HG03280 (cell line): ENCODE results near the gene SIX5.
"Not testable (repeated sequence)": the region's sequence is repeated elsewhere in the genome, so short reads cannot be mapped to it uniquely, and the experiment has no call there.

ENCODE experiments used
- ATAC-seq: cut with Tn5 transposase; IDR thresholded peaks from one replicate; pipeline ENCODE4 v1.9.1; 2021; ENCODE audit warnings: mild to moderate bottlenecking, moderate library complexity; ENCODE audit not compliant: unreplicated experiment

Gene SIX5

GRCh38 chr19:45768984-45769782 lies at the start of gene SIX5:
Gene SIX5 (minus strand): TSS chr19:45769252. CDS start chr19:45768844, 408 bp downstream.
- ATAC-seq: peak; percentile 61

GRCh38 chr19:45817725-45818301 lies 48.8 kb upstream of the SIX5 start:
- no peak for ATAC-seq

- ATAC-seq: peak; percentile 87
These were observed 48.1 kb upstream of the SIX5 start for GRCh38 chr19:45817010-45817724.

GRCh38 chr19:45816236-45817009 lies 47.4 kb upstream of the SIX5 start:
- ATAC-seq: no peak

- no peak for ATAC-seq
These were observed 46.6 kb upstream of the SIX5 start for GRCh38 chr19:45815481-45816216.

GRCh38 chr19:45814851-45815480 lies 45.9 kb upstream of the SIX5 start, which contains the start of gene RSPH6A:
Gene RSPH6A (minus strand): TSS chr19:45815308. CDS start chr19:45815176, 132 bp downstream.
- ATAC-seq: no peak

GRCh38 chr19:45814166-45814780 lies 45.2 kb upstream of the SIX5 start:
- ATAC-seq: no peak

- no peak for ATAC-seq
These were observed 43.2 kb upstream of the SIX5 start for GRCh38 chr19:45812297-45812696.

- no peak for ATAC-seq
These were observed 40.6 kb upstream of the SIX5 start for GRCh38 chr19:45809643-45810159.

GRCh38 chr19:45805719-45806118 lies 36.7 kb upstream of the SIX5 start:
- no peak for ATAC-seq

GRCh38 chr19:45804959-45805230 lies 35.8 kb upstream of the SIX5 start:
- ATAC-seq: no peak

GRCh38 chr19:45804140-45804958 lies 35.3 kb upstream of the SIX5 start:
- ATAC-seq: no peak

- no peak for ATAC-seq
These were observed 32.6 kb upstream of the SIX5 start for GRCh38 chr19:45801603-45802175.

GRCh38 chr19:45800070-45800553 lies 31.1 kb upstream of the SIX5 start:
- ATAC-seq: no peak

GRCh38 chr19:45799541-45799940 lies 30.5 kb upstream of the SIX5 start:
- not testable (repeated sequence) for ATAC-seq

GRCh38 chr19:45798995-45799517 lies 30.0 kb upstream of the SIX5 start:
- ATAC-seq: no peak

GRCh38 chr19:45794627-45795026 lies 25.6 kb upstream of the SIX5 start:
- no peak for ATAC-seq

GRCh38 chr19:45793876-45794275 lies 24.8 kb upstream of the SIX5 start:
- no peak for ATAC-seq
